CD14-positive monocyte (primary cell): ENCODE data around the gene CNTNAP5. TPM values are rescaled to one million over a fixed set of nuclear protein-coding genes. Genes with fewer than 3 reads are reported as not detected.

ENCODE experiments used
- DNase-seq, 3 donors: peaks; one replicate each; pipeline ENCODE4 v3.0.0-alpha.2; 2011 to 2022
- H2AFZ ChIP-seq: 2 replicates; pipeline ENCODE4 v1.6.0; 2012; ENCODE audit warnings: mild to moderate bottlenecking, low read depth, low read length, inconsistent platforms; ENCODE audit not compliant: insufficient read depth, poor library complexity, severe bottlenecking
- H3K27ac ChIP-seq, 2 donors: 1 replicate in 1 of 2; 2 replicates in 1 of 2; pipeline ENCODE4 v1.5.1; 2012 to 2013; ENCODE audit warnings: low read length in 2 of 2, control low read depth in 1 of 2, inconsistent platforms in 1 of 2, low read depth in 1 of 2, mild to moderate bottlenecking in 1 of 2
- H3K27me3 ChIP-seq, 2 donors: one replicate each; pipeline versions ENCODE4 v1.6.0 to v1.6.1; 2011 to 2013; ENCODE audit warnings: low read length in 2 of 2; ENCODE audit not compliant: control insufficient read depth in 2 of 2, insufficient read depth in 2 of 2
- H3K36me3 ChIP-seq, 2 donors: replicated peaks in 1 of 2; 1 replicate in 1 of 2; 2 replicates in 1 of 2; pipeline versions ENCODE4 v1.5.1 to v1.6.1; 2012 to 2013; ENCODE audit warnings: low read length in 2 of 2, control low read depth in 1 of 2, inconsistent platforms in 1 of 2, mild to moderate bottlenecking in 1 of 2; ENCODE audit not compliant: insufficient read depth in 2 of 2, control insufficient read depth in 1 of 2
- H3K4me1 ChIP-seq, 2 donors: 1 replicate in 1 of 2; 2 replicates in 1 of 2; pipeline versions ENCODE4 v1.5.1 to v1.6.1; 2012 to 2013; ENCODE audit warnings: low read length in 2 of 2, control low read depth in 1 of 2, inconsistent platforms in 1 of 2, mild to moderate bottlenecking in 1 of 2, moderate library complexity in 1 of 2; ENCODE audit not compliant: insufficient read depth in 2 of 2, control insufficient read depth in 1 of 2
- H3K4me2 ChIP-seq: replicated peaks from 2 replicates; pipeline ENCODE3; 2012; ENCODE audit warnings: low read length, moderate library complexity, mild to moderate bottlenecking; ENCODE audit not compliant: poor library complexity, severe bottlenecking; ENCODE audit errors: extremely low read depth
- H3K4me3 ChIP-seq, 3 experiments: fragments of 200-600 bp in 1 of 3; sonication (generic) in 1 of 3; replicated peaks in 1 of 3; 1 replicate in 2 of 3; 2 replicates in 1 of 3; pipeline ENCODE4 v1.5.1; 2011 to 2013; ENCODE audit warnings: low read length in 3 of 3, mild to moderate bottlenecking in 3 of 3, control low read depth in 2 of 3, low read depth in 2 of 3, inconsistent platforms in 1 of 3, moderate library complexity in 1 of 3
- H3K79me2 ChIP-seq: 2 replicates; pipeline ENCODE4 v1.6.0; 2012; ENCODE audit warnings: mild to moderate bottlenecking, control low read depth, inconsistent platforms, low read length, moderate library complexity; ENCODE audit not compliant: insufficient read depth
- H3K9ac ChIP-seq: 2 replicates; pipeline ENCODE4 v1.6.0; 2017; ENCODE audit warnings: low read length, mild to moderate bottlenecking; ENCODE audit not compliant: insufficient read depth, poor library complexity, severe bottlenecking
- H3K9me3 ChIP-seq, 2 donors: replicated peaks in 1 of 2; 1 replicate in 1 of 2; 2 replicates in 1 of 2; pipeline versions ENCODE4 v1.5.1 to v1.6.1; 2012 to 2013; ENCODE audit warnings: low read length in 2 of 2, control low read depth in 1 of 2; ENCODE audit not compliant: control insufficient read depth in 1 of 2, insufficient read depth in 1 of 2
- H4K20me1 ChIP-seq: 2 replicates; pipeline ENCODE4 v1.6.0; 2012; ENCODE audit warnings: mild to moderate bottlenecking, low read length, control low read depth, moderate library complexity; ENCODE audit not compliant: insufficient read depth
- H3K27ac Mint-ChIP-seq, 7 donors: one replicate each; pipeline ENCODE4 v1.8.0; 2020; ENCODE audit warnings: mild to moderate bottlenecking in 7 of 7, mixed read lengths in 7 of 7, moderate library complexity in 6 of 7, inconsistent platforms in 2 of 7
- H3K27me3 Mint-ChIP-seq, 3 donors: one replicate each; pipeline ENCODE4 v1.8.0; 2021 to 2022; ENCODE audit warnings: low read depth in 3 of 3, mild to moderate bottlenecking in 3 of 3, mixed read lengths in 3 of 3, moderate library complexity in 3 of 3, inconsistent platforms in 1 of 3
- H3K36me3 Mint-ChIP-seq, 2 donors: one replicate each; pipeline ENCODE4 v1.8.0; 2020; ENCODE audit warnings: mixed read lengths in 2 of 2, inconsistent platforms in 1 of 2, mild to moderate bottlenecking in 1 of 2
- H3K4me1 Mint-ChIP-seq: one replicate; pipeline ENCODE4 v1.8.0; 2020; ENCODE audit warnings: mild to moderate bottlenecking, mixed read lengths
- H3K4me3 Mint-ChIP-seq, 2 donors: one replicate each; pipeline ENCODE4 v1.8.0; 2020; ENCODE audit warnings: mild to moderate bottlenecking in 2 of 2, mixed read lengths in 2 of 2, moderate library complexity in 1 of 2
- H3K9me3 Mint-ChIP-seq, 7 donors: one replicate each; pipeline ENCODE4 v1.8.0; 2020 to 2022; ENCODE audit warnings: mixed read lengths in 7 of 7, mild to moderate bottlenecking in 6 of 7, moderate library complexity in 6 of 7, inconsistent platforms in 2 of 7
- WGBS: methylation state at CpG from one replicate; pipeline ENCODE4 v1.1.5; 2013; ENCODE audit warnings: missing lambda C conversion rate; ENCODE audit not compliant: insufficient coverage; 5-methylcytosine and 5-hydroxymethylcytosine counted together
- intact Hi-C, 2 donors: fragments of 100-400 bp; cut with micrococcal nuclease; formaldehyde crosslinking; loops; one replicate each; pipeline versions ENCODE4 v1.15.0 to v1.15.1; 2023
- polyA plus RNA-seq, 3 donors: library from polyadenylated mRNA; depleted of rRNA in 1 of 3; unstranded in 2 of 3; stranded (reverse) in 1 of 3; fragments of 300-500 nt in 2 of 3; fragments of >200 nt in 1 of 3; fragmentation: Illumina TruSeq in 2 of 3; gene quantifications; 1 replicate in 2 of 3; 2 replicates in 1 of 3; pipeline ENCODE4 v1.2.3, GENCODE V29; 2012 to 2021
- TF ChIP-seq, protein P1 (sequence below): fragments of 200-600 bp; IDR thresholded peaks from one replicate; pipeline ENCODE4 v1.8.0; 2022; ENCODE audit warnings: antibody characterized with exemption, mild to moderate bottlenecking

The CNTNAP5 gene
- polyA plus RNA-seq, 3 donors, result not detected

- TF ChIP-seq, protein P1, sequence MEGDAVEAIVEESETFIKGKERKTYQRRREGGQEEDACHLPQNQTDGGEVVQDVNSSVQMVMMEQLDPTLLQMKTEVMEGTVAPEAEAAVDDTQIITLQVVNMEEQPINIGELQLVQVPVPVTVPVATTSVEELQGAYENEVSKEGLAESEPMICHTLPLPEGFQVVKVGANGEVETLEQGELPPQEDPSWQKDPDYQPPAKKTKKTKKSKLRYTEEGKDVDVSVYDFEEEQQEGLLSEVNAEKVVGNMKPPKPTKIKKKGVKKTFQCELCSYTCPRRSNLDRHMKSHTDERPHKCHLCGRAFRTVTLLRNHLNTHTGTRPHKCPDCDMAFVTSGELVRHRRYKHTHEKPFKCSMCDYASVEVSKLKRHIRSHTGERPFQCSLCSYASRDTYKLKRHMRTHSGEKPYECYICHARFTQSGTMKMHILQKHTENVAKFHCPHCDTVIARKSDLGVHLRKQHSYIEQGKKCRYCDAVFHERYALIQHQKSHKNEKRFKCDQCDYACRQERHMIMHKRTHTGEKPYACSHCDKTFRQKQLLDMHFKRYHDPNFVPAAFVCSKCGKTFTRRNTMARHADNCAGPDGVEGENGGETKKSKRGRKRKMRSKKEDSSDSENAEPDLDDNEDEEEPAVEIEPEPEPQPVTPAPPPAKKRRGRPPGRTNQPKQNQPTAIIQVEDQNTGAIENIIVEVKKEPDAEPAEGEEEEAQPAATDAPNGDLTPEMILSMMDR, result no peak
- Histone ChIP-seq H3K9me3 (peaks cover 9 to 15% of the 10 kb centered on the region in 2 donors), H3K79me2 (no peaks in the 10 kb centered on the region), H3K36me3 (no peaks in the 10 kb centered on the region), H3K27me3 (no peaks in the 10 kb centered on the region), H2AFZ (no peak overlapping the region), H4K20me1 (no peaks in the 10 kb centered on the region), H3K4me1 (no peaks in the 10 kb centered on the region), H3K4me2 (no peak overlapping the region), H3K4me3 (no peak overlapping the region), H3K9ac (no peak overlapping the region), H3K27ac (no peak overlapping the region)
- H3K4me1 Mint-ChIP-seq, result no peaks in the 10 kb centered on the region
- no peaks in the 10 kb centered on the region for H3K27me3 Mint-ChIP-seq
- DNase-seq, result no peak
- no peaks in the 10 kb centered on the region for H3K36me3 Mint-ChIP-seq
- WGBS, result 80% methylated on average over 1 of the region's 6 CpGs
- H3K4me3 Mint-ChIP-seq, result no peak overlapping the region
- intact Hi-C loops, result no loop called here
- H3K9me3 Mint-ChIP-seq, result peaks cover 0 to 12% (median 8%) of the 10 kb centered on the region in 7 donors
- no peak overlapping the region for H3K27ac Mint-ChIP-seq
Measured at GRCh38 chr2:124683536-124684428, 658.7 kb downstream of the CNTNAP5 start.

- Mint-ChIP-seq H3K27me3 (no peaks in the 10 kb centered on the region), H3K4me1 (no peaks in the 10 kb centered on the region), H3K36me3 (no peaks in the 10 kb centered on the region), H3K9me3 (peaks cover 0 to 17% (median 7%) of the 10 kb centered on the region in 7 donors), H3K27ac (no peak overlapping the region), H3K4me3 (no peak overlapping the region)
- Histone ChIP-seq H3K27me3 (no peaks in the 10 kb centered on the region), H3K4me1 (no peaks in the 10 kb centered on the region), H3K4me3 (no peak overlapping the region), H3K4me2 (no peak overlapping the region), H3K79me2 (no peaks in the 10 kb centered on the region), H3K36me3 (no peaks in the 10 kb centered on the region), H2AFZ (no peak overlapping the region), H3K9me3 (peaks cover 2 to 16% of the 10 kb centered on the region in 2 donors), H4K20me1 (no peaks in the 10 kb centered on the region), H3K9ac (no peak overlapping the region), H3K27ac (no peak overlapping the region)
- TF ChIP-seq, protein P1, result no peak
- intact Hi-C loops, result no loop called here
- WGBS, result 91% methylated on average over 2 of the region's 3 CpGs
- no peak for DNase-seq
Measured at GRCh38 chr2:124689348-124689747, 664.3 kb downstream of the CNTNAP5 start.
